Upper lobe of right lung (tissue), 1 donor: ENCODE data around the gene KANK4. TPM values are rescaled to one million over a fixed set of nuclear protein-coding genes. Genes with fewer than 3 reads are reported as not detected.
"Not testable (repeated sequence)": the region's sequence is repeated elsewhere in the genome, so short reads cannot be mapped to it uniquely, and the experiment has no call there.

Experiments used
- ATAC-seq: fragments of 200-7000 bp; cut with Tn5 transposase; one replicate; pipeline ENCODE4 v1.9.1; 2020; ENCODE audit warnings: mild to moderate bottlenecking, moderate library complexity
- DNase-seq: peaks from one replicate; pipeline ENCODE4 v3.0.0-alpha.2; 2020
- H3K27ac ChIP-seq: fragments of 200-600 bp; one replicate; pipeline ENCODE4 v1.8.0; 2022
- H3K27me3 ChIP-seq: fragments of 200-600 bp; one replicate; pipeline ENCODE4 v1.8.0; 2022; ENCODE audit warnings: mild to moderate bottlenecking
- H3K36me3 ChIP-seq: fragments of 200-600 bp; one replicate; pipeline ENCODE4 v1.8.0; 2022
- H3K4me1 ChIP-seq: fragments of 200-600 bp; one replicate; pipeline ENCODE4 v1.8.0; 2022
- H3K4me3 ChIP-seq: fragments of 200-600 bp; one replicate; pipeline ENCODE4 v1.8.0; 2022; ENCODE audit warnings: mild to moderate bottlenecking
- H3K9me3 ChIP-seq: fragments of 200-600 bp; one replicate; pipeline ENCODE4 v1.8.0; 2022
- CTCF ChIP-seq: fragments of 200-600 bp; IDR thresholded peaks from one replicate; pipeline ENCODE4 v1.8.0; 2022; ENCODE audit warnings: antibody characterized with exemption
- intact Hi-C: fragments of 100-400 bp; cut with DNase I; formaldehyde crosslinking; loops from one replicate; pipeline ENCODE4 v1.11.0; 2022
- total RNA-seq: library from RNA; stranded (reverse); fragmentation: NEBNext Ultra II Directional; extraction: Animal tissue kit (Norgen Biotek cat#: 25700); gene quantifications from one replicate; pipeline ENCODE4 v1.2.1, GENCODE V29; 2021
- donor health status: DM: no; HTN: yes; CAD: no; lungs with severe emphysema.

KANK4 gene
- total RNA-seq, 1 donor from 2014 or later, result 6.4 TPM

- intact Hi-C loops, result no loop called here
- H3K4me1 ChIP-seq, result no peaks in the 10 kb centered on the region
- no peaks in the 10 kb centered on the region for H3K27me3 ChIP-seq
- no peak for DNase-seq
- no peak overlapping the region for H3K27ac ChIP-seq
- no peaks in the 10 kb centered on the region for H3K36me3 ChIP-seq
- H3K9me3 ChIP-seq, result no peaks in the 10 kb centered on the region
- no peak for TF ChIP-seq CTCF
- no peak overlapping the region for H3K4me3 ChIP-seq
- ATAC-seq, result no peak
Measured at GRCh38 chr1:62245201-62245600, 74.0 kb downstream of the KANK4 start.

- H3K4me3 ChIP-seq, H3K9me3 ChIP-seq, H3K36me3 ChIP-seq, H3K4me1 ChIP-seq, ATAC-seq, intact Hi-C loops, DNase-seq, H3K27me3 ChIP-seq, H3K27ac ChIP-seq: not testable (repeated sequence)
Measured at GRCh38 chr1:62244380-62244779, 74.9 kb downstream of the KANK4 start.

DNA sequence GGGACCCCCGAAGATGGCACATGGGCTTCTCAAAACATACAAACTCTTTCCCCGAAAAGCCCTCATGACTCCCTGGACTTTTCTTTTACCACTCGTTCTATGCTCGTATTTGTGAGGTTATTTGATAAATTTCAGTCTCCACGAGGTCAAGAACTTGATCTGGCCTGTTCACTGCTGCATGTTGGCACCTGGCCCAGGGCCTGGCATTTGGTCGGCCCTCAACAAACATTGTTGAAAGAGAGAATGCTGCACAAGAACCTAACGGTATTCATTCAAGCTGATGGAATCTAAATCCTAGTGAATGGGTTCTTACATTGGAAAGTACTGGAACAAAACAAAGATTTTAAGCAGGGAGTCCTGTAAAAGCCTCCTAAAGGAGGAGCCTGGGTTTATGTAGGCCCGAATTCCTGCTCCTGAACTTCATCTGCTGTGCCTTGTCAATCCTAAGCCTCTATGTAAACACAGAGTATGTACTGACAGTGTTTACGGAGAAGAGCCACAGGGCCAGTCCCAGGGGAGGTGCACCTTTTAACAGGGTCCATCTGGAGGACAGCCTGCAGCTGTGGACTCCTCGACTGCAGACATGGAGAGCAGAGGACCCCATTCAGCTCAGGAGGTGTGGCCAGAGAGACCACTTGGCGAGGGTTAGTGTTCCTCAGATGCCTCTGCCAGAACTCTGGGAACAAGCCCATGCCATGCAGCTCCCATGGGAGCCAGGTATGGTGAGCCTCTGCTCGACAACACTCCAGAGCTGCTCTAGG lies 77.7 kb downstream of the KANK4 start:
- no peaks in the 10 kb centered on the region for H3K4me1 ChIP-seq
- ATAC-seq, result peak; percentile 65
- DNase-seq, result peak; percentile 72
- H3K9me3 ChIP-seq, result no peaks in the 10 kb centered on the region
- H3K27ac ChIP-seq, result no peak overlapping the region
- no peaks in the 10 kb centered on the region for H3K27me3 ChIP-seq
- no peak overlapping the region for H3K4me3 ChIP-seq
- H3K36me3 ChIP-seq, result no peaks in the 10 kb centered on the region
- no peak for TF ChIP-seq CTCF
- intact Hi-C loops, result no loop called here

- Histone ChIP-seq H3K9me3 (no peaks in the 10 kb centered on the region), H3K36me3 (no peaks in the 10 kb centered on the region), H3K27ac (no peak overlapping the region), H3K4me3 (no peak overlapping the region), H3K4me1 (no peaks in the 10 kb centered on the region), H3K27me3 (no peaks in the 10 kb centered on the region)
- intact Hi-C loops, result no loop called here
- ATAC-seq, result no peak
- no peak for DNase-seq
- no peak for TF ChIP-seq CTCF
Measured at GRCh38 chr1:62240651-62241370, 78.4 kb downstream of the KANK4 start.

GRCh38 chr1:62239652-62240403 lies 79.4 kb downstream of the KANK4 start:
- H3K9me3 ChIP-seq, H3K4me1 ChIP-seq, ATAC-seq, H3K27me3 ChIP-seq, H3K36me3 ChIP-seq, H3K27ac ChIP-seq, intact Hi-C loops, DNase-seq, H3K4me3 ChIP-seq: not testable (repeated sequence)

DNA sequence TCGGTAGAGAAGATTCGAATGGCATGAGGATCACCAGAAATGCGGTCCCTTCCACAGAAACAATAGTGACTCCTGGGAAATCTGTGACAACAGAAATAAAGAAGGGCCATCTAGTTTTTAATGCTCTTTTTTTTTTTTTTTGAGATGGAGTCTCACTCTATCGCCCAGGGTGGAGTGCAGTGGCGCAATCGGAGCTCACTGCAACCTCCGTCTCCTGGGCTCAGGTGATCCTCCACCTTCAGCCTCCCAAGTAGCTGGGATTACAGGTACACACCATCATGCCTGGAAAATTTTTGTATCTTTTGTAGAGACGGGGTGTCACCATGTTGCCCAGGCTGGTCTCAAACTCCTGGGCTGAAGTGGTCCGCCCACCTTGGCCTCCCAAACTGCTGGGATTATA lies 80.7 kb downstream of the KANK4 start:
- TF ChIP-seq CTCF, result no peak
- H3K27ac ChIP-seq, result no peak overlapping the region
- intact Hi-C loops, result no loop called here
- no peaks in the 10 kb centered on the region for H3K4me1 ChIP-seq
- DNase-seq (no peak), ATAC-seq (no peak)
- no peaks in the 10 kb centered on the region for H3K27me3 ChIP-seq
- H3K36me3 ChIP-seq, result no peaks in the 10 kb centered on the region
- no peak overlapping the region for H3K4me3 ChIP-seq
- H3K9me3 ChIP-seq, result no peaks in the 10 kb centered on the region
